K562 (cell line): Measurements from ENCODE around the gene DUSP10. TPM values are rescaled to one million over a fixed set of nuclear protein-coding genes. Genes with fewer than 3 reads are reported as not detected.
A peak's percentile ranks its signal among the peaks of the same experiment; 100 is the strongest.

Source experiments
- MAFF ChIP-seq: IDR thresholded peaks from 2 replicates; pipeline ENCODE4 v1.6.1; 2012; ENCODE audit warnings: low read length, improper control_type of control experiment
- MYC ChIP-seq, 2 experiments: fragments of 250-450 bp in 1 of 2; sonication (Bioruptor Pico) in 1 of 2; IDR thresholded peaks; 2 replicates each; pipeline versions ENCODE4 v1.5.1 to v1.6.1; 2012 to 2021; ENCODE audit warnings: low read depth in 2 of 2, borderline replicate concordance in 1 of 2, improper control_type of control experiment in 1 of 2, low read length in 1 of 2, mild to moderate bottlenecking in 1 of 2, moderate library complexity in 1 of 2
- NR2F6 ChIP-seq: fragments of 450-650 bp; formaldehyde crosslinking; IDR thresholded peaks from 2 replicates; pipeline ENCODE4 v1.4.0; 2020; ENCODE audit warnings: mild to moderate bottlenecking
- PHTF2 ChIP-seq: fragments of 250-450 bp; sonication (Bioruptor Pico); IDR thresholded peaks from 2 replicates; pipeline ENCODE4 v1.5.0; 2021; ENCODE audit warnings: mild to moderate bottlenecking
- RBBP5 ChIP-seq: fragments of 200-600 bp; sonication (generic); IDR thresholded peaks from 2 replicates; pipeline ENCODE4 v1.6.1; 2012; ENCODE audit warnings: borderline replicate concordance, mild to moderate bottlenecking, low read length, control low read depth, inconsistent platforms; ENCODE audit not compliant: insufficient read depth, poor library complexity, severe bottlenecking
- RBM15 ChIP-seq: fragments of 200-400 bp; formaldehyde crosslinking; IDR thresholded peaks from 2 replicates; pipeline ENCODE4 v1.6.1; 2018; ENCODE audit warnings: mild to moderate bottlenecking, low read length, moderate library complexity; ENCODE audit not compliant: insufficient read depth
- RBM25 ChIP-seq: fragments of 200-400 bp; formaldehyde crosslinking; IDR thresholded peaks from 2 replicates; pipeline ENCODE4 v1.6.1; 2018; ENCODE audit warnings: low read length, low read depth, moderate library complexity; ENCODE audit not compliant: severe bottlenecking
- ZFPM2 ChIP-seq: fragments of 250-450 bp; sonication (Bioruptor Pico); IDR thresholded peaks from 2 replicates; pipeline ENCODE4 v1.5.1; 2022; ENCODE audit warnings: mild to moderate bottlenecking
- ZKSCAN3 ChIP-seq: fragments of 250-450 bp; sonication (Bioruptor Pico); IDR thresholded peaks from 2 replicates; pipeline ENCODE4 v1.4.0; 2020
- ZNF217 ChIP-seq: sonication (generic); formaldehyde crosslinking; IDR thresholded peaks from 2 replicates; pipeline ENCODE4 v1.8.0; 2022; ENCODE audit warnings: mild to moderate bottlenecking, missing genetic modification reagents
- ZNF668 ChIP-seq: fragments of 250-450 bp; sonication (Bioruptor Pico); IDR thresholded peaks from 2 replicates; pipeline ENCODE4 v1.8.0; 2022; ENCODE audit warnings: mild to moderate bottlenecking, inconsistent platforms
- ZNF79 ChIP-seq: fragments of 250-450 bp; sonication (Bioruptor Pico); IDR thresholded peaks from 2 replicates; pipeline ENCODE4 v1.4.0; 2020; ENCODE audit warnings: low read depth, mild to moderate bottlenecking, moderate library complexity
- polyA plus RNA-seq, 8 experiments: library from polyadenylated mRNA; depleted of rRNA in 4 of 8; stranded (reverse) in 5 of 8; unstranded in 3 of 8; fragments of >200 nt; fragmentation: Nextera tagmentation in 2 of 8; fragmentation: Illumina TruSeq in 1 of 8; extraction: Ambion mirVana in 2 of 8; extraction: Trizol in 1 of 8; gene quantifications; 2 replicates each; pipeline versions ENCODE4 v1.2.1 to v1.2.3, GENCODE V29; 2011 to 2014; ENCODE audit warnings: inconsistent platforms in 1 of 8, missing spikeins in 1 of 8
- total RNA-seq, 7 experiments: library from RNA; depleted of rRNA in 6 of 7; stranded (reverse); fragments of >200 nt in 6 of 7; fragmentation: Illumina TruSeq in 2 of 7; extraction: Trizol in 2 of 7; gene quantifications; 2 replicates each; pipeline versions ENCODE4 v1.2.1 to v1.2.3, GENCODE V29; 2011 to 2021; ENCODE audit warnings: low replicate concordance in 1 of 7
- TF ChIP-seq, protein P1 (sequence below): sonication (generic); formaldehyde crosslinking; IDR thresholded peaks from 2 replicates; pipeline ENCODE4 v1.8.1; 2022; ENCODE audit warnings: missing genetic modification reagents
- TF ChIP-seq, protein P2 (sequence below): IDR thresholded peaks from 2 replicates; pipeline ENCODE4 v1.6.1; 2014; ENCODE audit warnings: antibody characterized with exemption
- TF ChIP-seq, protein P3 (sequence below): conservative IDR thresholded peaks from 2 replicates; pipeline ENCODE4 v1.6.1; 2011; ENCODE audit warnings: low read depth, mild to moderate bottlenecking, low read length; ENCODE audit not compliant: control insufficient read depth
- TF ChIP-seq, protein P4 (sequence below): fragments of 250-450 bp; sonication (Bioruptor Pico); IDR thresholded peaks from 2 replicates; pipeline ENCODE4 v1.5.0; 2022; ENCODE audit warnings: mild to moderate bottlenecking
- TF ChIP-seq, protein P5 (sequence below): fragments of 250-450 bp; sonication (Bioruptor Pico); IDR thresholded peaks from 2 replicates; pipeline ENCODE4 v1.4.0; 2020; ENCODE audit warnings: mild to moderate bottlenecking, moderate library complexity, borderline replicate concordance

The DUSP10 gene
- total and polyA plus RNA-seq, 9 of the 15 experiments (the other 6 are each of a cell fraction or from before 2014, with no cell fraction given) = 1.7 to 8.3 (median 6.1) TPM

DNA sequence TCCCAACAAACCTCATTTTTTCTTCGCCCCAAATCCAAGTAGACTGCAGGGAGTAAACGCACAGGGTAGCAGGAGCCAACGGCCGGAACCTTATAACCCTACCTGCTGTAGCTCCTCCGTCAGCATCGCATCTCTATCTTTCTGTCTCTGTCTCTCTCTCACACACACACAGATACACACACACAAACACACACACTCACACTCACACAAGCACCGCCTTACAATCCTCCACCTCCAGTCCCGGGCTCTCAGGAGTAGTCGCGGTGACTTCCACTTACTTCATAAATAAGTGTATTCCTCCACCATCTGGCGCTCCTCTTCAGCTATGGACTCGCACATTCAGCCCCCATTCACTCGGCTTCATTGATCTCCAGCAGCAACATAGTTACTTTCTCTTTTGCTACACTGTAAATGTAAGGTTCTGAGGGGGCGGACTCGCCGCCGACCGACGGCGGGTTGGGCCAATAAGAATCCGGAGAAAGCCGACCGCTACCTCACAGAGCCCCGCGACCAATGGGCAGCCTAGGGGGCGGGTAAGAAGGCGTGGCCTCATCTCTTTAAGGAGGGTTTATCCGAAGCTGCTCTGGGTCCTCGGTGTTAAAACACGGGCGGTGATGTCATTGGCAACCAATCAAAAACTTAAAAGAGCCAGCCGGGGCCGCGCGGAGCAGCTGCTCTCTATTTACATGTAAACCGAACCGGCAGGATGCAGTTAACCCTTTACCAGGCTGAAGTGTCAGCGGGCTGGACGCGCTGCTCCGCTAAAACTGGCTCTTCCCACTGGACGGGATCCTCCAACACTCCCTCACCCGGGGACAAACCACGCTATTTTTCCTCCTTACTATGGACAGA lies at the start of gene DUSP10 (continued):
- TF ChIP-seq, protein P1, sequence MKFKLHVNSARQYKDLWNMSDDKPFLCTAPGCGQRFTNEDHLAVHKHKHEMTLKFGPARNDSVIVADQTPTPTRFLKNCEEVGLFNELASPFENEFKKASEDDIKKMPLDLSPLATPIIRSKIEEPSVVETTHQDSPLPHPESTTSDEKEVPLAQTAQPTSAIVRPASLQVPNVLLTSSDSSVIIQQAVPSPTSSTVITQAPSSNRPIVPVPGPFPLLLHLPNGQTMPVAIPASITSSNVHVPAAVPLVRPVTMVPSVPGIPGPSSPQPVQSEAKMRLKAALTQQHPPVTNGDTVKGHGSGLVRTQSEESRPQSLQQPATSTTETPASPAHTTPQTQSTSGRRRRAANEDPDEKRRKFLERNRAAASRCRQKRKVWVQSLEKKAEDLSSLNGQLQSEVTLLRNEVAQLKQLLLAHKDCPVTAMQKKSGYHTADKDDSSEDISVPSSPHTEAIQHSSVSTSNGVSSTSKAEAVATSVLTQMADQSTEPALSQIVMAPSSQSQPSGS (CRISPR knock-in tag) = no peak
- TF ChIP-seq RBBP5 (peak; percentile 17), MYC (IDR thresholded peaks at IDR 0.05; ENCODE audit: low read depth, low read length) (0 out of 2 replicates have a peak, but pooled peaks have one; percentile 1), MYC (CRISPR knock-in tag; IDR thresholded peaks at IDR 0.05; ENCODE audit: borderline replicate concordance, low read depth) (no peak), NR2F6 (CRISPR knock-in tag) (no peak), ZNF668 (no peak), PHTF2 (CRISPR knock-in tag) (no peak), RBM15 (no peak), ZFPM2 (CRISPR knock-in tag) (no peak), ZNF217 (CRISPR knock-in tag) (no peak), ZNF79 (CRISPR knock-in tag) (no peak), MAFF (no peak), ZKSCAN3 (CRISPR knock-in tag) (no peak), RBM25 (peak; percentile 95)
- TF ChIP-seq, protein P2, sequence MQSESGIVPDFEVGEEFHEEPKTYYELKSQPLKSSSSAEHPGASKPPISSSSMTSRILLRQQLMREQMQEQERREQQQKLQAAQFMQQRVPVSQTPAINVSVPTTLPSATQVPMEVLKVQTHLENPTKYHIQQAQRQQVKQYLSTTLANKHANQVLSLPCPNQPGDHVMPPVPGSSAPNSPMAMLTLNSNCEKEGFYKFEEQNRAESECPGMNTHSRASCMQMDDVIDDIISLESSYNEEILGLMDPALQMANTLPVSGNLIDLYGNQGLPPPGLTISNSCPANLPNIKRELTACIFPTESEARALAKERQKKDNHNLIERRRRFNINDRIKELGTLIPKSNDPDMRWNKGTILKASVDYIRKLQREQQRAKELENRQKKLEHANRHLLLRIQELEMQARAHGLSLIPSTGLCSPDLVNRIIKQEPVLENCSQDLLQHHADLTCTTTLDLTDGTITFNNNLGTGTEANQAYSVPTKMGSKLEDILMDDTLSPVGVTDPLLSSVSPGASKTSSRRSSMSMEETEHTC = no peak
- TF ChIP-seq, protein P3, sequence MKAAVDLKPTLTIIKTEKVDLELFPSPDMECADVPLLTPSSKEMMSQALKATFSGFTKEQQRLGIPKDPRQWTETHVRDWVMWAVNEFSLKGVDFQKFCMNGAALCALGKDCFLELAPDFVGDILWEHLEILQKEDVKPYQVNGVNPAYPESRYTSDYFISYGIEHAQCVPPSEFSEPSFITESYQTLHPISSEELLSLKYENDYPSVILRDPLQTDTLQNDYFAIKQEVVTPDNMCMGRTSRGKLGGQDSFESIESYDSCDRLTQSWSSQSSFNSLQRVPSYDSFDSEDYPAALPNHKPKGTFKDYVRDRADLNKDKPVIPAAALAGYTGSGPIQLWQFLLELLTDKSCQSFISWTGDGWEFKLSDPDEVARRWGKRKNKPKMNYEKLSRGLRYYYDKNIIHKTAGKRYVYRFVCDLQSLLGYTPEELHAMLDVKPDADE = no peak
- TF ChIP-seq, protein P4, sequence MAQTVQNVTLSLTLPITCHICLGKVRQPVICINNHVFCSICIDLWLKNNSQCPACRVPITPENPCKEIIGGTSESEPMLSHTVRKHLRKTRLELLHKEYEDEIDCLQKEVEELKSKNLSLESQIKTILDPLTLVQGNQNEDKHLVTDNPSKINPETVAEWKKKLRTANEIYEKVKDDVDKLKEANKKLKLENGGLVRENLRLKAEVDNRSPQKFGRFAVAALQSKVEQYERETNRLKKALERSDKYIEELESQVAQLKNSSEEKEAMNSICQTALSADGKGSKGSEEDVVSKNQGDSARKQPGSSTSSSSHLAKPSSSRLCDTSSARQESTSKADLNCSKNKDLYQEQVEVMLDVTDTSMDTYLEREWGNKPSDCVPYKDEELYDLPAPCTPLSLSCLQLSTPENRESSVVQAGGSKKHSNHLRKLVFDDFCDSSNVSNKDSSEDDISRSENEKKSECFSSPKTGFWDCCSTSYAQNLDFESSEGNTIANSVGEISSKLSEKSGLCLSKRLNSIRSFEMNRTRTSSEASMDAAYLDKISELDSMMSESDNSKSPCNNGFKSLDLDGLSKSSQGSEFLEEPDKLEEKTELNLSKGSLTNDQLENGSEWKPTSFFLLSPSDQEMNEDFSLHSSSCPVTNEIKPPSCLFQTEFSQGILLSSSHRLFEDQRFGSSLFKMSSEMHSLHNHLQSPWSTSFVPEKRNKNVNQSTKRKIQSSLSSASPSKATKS (CRISPR knock-in tag) = no peak
- TF ChIP-seq, protein P5, sequence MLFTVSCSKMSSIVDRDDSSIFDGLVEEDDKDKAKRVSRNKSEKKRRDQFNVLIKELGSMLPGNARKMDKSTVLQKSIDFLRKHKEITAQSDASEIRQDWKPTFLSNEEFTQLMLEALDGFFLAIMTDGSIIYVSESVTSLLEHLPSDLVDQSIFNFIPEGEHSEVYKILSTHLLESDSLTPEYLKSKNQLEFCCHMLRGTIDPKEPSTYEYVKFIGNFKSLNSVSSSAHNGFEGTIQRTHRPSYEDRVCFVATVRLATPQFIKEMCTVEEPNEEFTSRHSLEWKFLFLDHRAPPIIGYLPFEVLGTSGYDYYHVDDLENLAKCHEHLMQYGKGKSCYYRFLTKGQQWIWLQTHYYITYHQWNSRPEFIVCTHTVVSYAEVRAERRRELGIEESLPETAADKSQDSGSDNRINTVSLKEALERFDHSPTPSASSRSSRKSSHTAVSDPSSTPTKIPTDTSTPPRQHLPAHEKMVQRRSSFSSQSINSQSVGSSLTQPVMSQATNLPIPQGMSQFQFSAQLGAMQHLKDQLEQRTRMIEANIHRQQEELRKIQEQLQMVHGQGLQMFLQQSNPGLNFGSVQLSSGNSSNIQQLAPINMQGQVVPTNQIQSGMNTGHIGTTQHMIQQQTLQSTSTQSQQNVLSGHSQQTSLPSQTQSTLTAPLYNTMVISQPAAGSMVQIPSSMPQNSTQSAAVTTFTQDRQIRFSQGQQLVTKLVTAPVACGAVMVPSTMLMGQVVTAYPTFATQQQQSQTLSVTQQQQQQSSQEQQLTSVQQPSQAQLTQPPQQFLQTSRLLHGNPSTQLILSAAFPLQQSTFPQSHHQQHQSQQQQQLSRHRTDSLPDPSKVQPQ (CRISPR knock-in tag) = no peak
